Mesendoderm (in vitro differentiated cells): ENCODE results near the gene EPS15.

Experiments used
- DNase-seq: peaks from one replicate; pipeline ENCODE4 v3.0.0; 2013
- H2AK5ac ChIP-seq: 2 replicates; pipeline ENCODE4 v1.6.1; 2013; ENCODE audit warnings: low read length, inconsistent platforms
- H2BK120ac ChIP-seq: 2 replicates; pipeline ENCODE4 v1.6.1; 2013; ENCODE audit warnings: low read depth, mild to moderate bottlenecking, low read length, moderate library complexity, mixed read lengths
- H2BK15ac ChIP-seq: replicated peaks from 2 replicates; pipeline ENCODE4 v1.6.1; 2013; ENCODE audit warnings: low read depth, mild to moderate bottlenecking, moderate library complexity
- H2BK5ac ChIP-seq: 2 replicates; pipeline ENCODE4 v1.6.1; 2013; ENCODE audit warnings: low read length, inconsistent platforms
- H3K18ac ChIP-seq: 2 replicates; pipeline ENCODE4 v1.6.1; 2013; ENCODE audit warnings: mild to moderate bottlenecking, low read length, mixed read lengths
- H3K23ac ChIP-seq: one replicate; pipeline ENCODE4 v1.6.1; 2013; ENCODE audit warnings: low read length
- H3K27ac ChIP-seq: 2 replicates; pipeline ENCODE4 v1.5.1; 2013; ENCODE audit warnings: low read depth, mild to moderate bottlenecking, inconsistent platforms, low read length, moderate library complexity
- H3K27me3 ChIP-seq: 2 replicates; pipeline ENCODE4 v1.6.1; 2013; ENCODE audit warnings: low read length, control low read depth, mild to moderate bottlenecking, inconsistent platforms; ENCODE audit not compliant: insufficient read depth, poor library complexity
- H3K36me3 ChIP-seq: 2 replicates; pipeline ENCODE4 v1.6.1; 2013; ENCODE audit warnings: low read length, inconsistent platforms; ENCODE audit not compliant: control insufficient read depth, insufficient read depth
- H3K4ac ChIP-seq: one replicate; pipeline ENCODE4 v1.6.1; 2013; ENCODE audit warnings: low read depth, mild to moderate bottlenecking, low read length, moderate library complexity
- H3K4me1 ChIP-seq: 2 replicates; pipeline ENCODE4 v1.6.1; 2013; ENCODE audit warnings: low read depth, low read length, inconsistent platforms; ENCODE audit not compliant: control insufficient read depth
- H3K4me2 ChIP-seq: 2 replicates; pipeline ENCODE4 v1.6.1; 2013; ENCODE audit warnings: low read length
- H3K4me3 ChIP-seq: 2 replicates; pipeline ENCODE4 v1.5.1; 2013; ENCODE audit warnings: mild to moderate bottlenecking, low read length
- H3K56ac ChIP-seq: one replicate; pipeline ENCODE4 v1.6.1; 2013; ENCODE audit warnings: low read length
- H3K79me1 ChIP-seq: 2 replicates; pipeline ENCODE4 v1.6.1; 2013; ENCODE audit warnings: low read length, inconsistent platforms
- H3K79me2 ChIP-seq: 2 replicates; pipeline ENCODE4 v1.6.1; 2013; ENCODE audit warnings: mild to moderate bottlenecking, low read length; ENCODE audit not compliant: control insufficient read depth, insufficient read depth
- H3K9ac ChIP-seq: 2 replicates; pipeline ENCODE4 v1.6.1; 2013; ENCODE audit warnings: low read length, inconsistent platforms
- H4K5ac ChIP-seq: one replicate; pipeline ENCODE4 v1.6.1; 2013; ENCODE audit warnings: low read length
- H4K8ac ChIP-seq: one replicate; pipeline ENCODE4 v1.6.1; 2013; ENCODE audit warnings: low read depth, mild to moderate bottlenecking, control low read depth, low read length, moderate library complexity
- WGBS: extraction: QIAGEN DNeasy Blood & Tissue Kit; methylation state at CpG from one replicate; pipeline ENCODE4 v1.1.7; 2013; ENCODE audit warnings: low lambda C conversion rate, missing lambda C conversion rate; ENCODE audit not compliant: insufficient coverage; ENCODE audit errors: extremely low coverage; 5-methylcytosine and 5-hydroxymethylcytosine counted together

EPS15 gene

GRCh38 chr1:51331206-51332100 is 187.6 kb downstream of the EPS15 start:
- Histone ChIP-seq H3K9ac (peak overlapping the region; percentile 23), H4K5ac (peak overlapping the region; percentile 3), H3K4me3 (no peak overlapping the region), H2BK120ac (no peak overlapping the region), H3K56ac (peak overlapping the region; percentile 81), H2BK15ac (no peak overlapping the region), H2BK5ac (peak overlapping the region; percentile 15), H4K8ac (no peak overlapping the region), H3K4ac (peak overlapping the region; percentile 28), H3K4me1 (peaks cover 10% of the 10 kb centered on the region), H3K4me2 (no peak overlapping the region), H3K79me2 (no peaks in the 10 kb centered on the region), H3K27me3 (no peaks in the 10 kb centered on the region), H3K18ac (peak overlapping the region; percentile 88), H2AK5ac (no peak overlapping the region), H3K23ac (no peak overlapping the region), H3K79me1 (no peaks in the 10 kb centered on the region), H3K36me3 (no peaks in the 10 kb centered on the region), H3K27ac (no peak overlapping the region)
- WGBS: no CpG with 5 or more reads among the region's 7 CpGs
- DNase-seq: peak; percentile 92

- Histone ChIP-seq H3K4me3 (peak within 1 kb of the TSS; percentile 33), H3K23ac (no peak within 1 kb of the TSS), H3K36me3 (no peaks in the 10 kb centered on the region), H3K4me1 (peaks cover 14% of the 10 kb centered on the region), H2BK15ac (no peak within 1 kb of the TSS), H3K4me2 (peak within 1 kb of the TSS; percentile 83), H4K5ac (peak within 1 kb of the TSS; percentile 3), H4K8ac (no peak within 1 kb of the TSS), H2BK5ac (peak within 1 kb of the TSS; percentile 15), H3K79me2 (no peaks in the 10 kb centered on the region), H3K9ac (peak within 1 kb of the TSS; percentile 62), H3K18ac (peak within 1 kb of the TSS; percentile 88), H3K27me3 (no peaks in the 10 kb centered on the region), H2AK5ac (no peak within 1 kb of the TSS), H2BK120ac (peak within 1 kb of the TSS; percentile 83), H3K4ac (peak within 1 kb of the TSS; percentile 75), H3K79me1 (no peaks in the 10 kb centered on the region), H3K27ac (no peak within 1 kb of the TSS), H3K56ac (peak within 1 kb of the TSS; percentile 81)
- DNase-seq: no peak
- WGBS: no CpG with 5 or more reads among the region's 87 CpGs
Measured at GRCh38 chr1:51330331-51331201, 188.5 kb downstream of the EPS15 start, which contains the start of gene TTC39A. TSS of gene TTC39A (minus strand) at chr1:51330562. CDS start at chr1:51330477, 85 bp downstream.

- H3K36me3 ChIP-seq: no peaks in the 10 kb centered on the region
- peaks cover 14% of the 10 kb centered on the region for H3K4me1 ChIP-seq
- no peak overlapping the region for H2BK5ac ChIP-seq
- H3K23ac ChIP-seq: no peak overlapping the region
- H4K5ac ChIP-seq: no peak overlapping the region
- H3K79me2 ChIP-seq: no peaks in the 10 kb centered on the region
- no peak overlapping the region for H4K8ac ChIP-seq
- peak overlapping the region; percentile 75 for H3K4ac ChIP-seq
- H3K79me1 ChIP-seq: no peaks in the 10 kb centered on the region
- no peak overlapping the region for H3K27ac ChIP-seq
- no peak overlapping the region for H2BK15ac ChIP-seq
- no peak for DNase-seq
- peak overlapping the region; percentile 88 for H3K18ac ChIP-seq
- peak overlapping the region; percentile 23 for H2AK5ac ChIP-seq
- H3K56ac ChIP-seq: peak overlapping the region; percentile 81
- H3K4me3 ChIP-seq: no peak overlapping the region
- no CpG with 5 or more reads among the region's 26 CpGs for WGBS
- no peak overlapping the region for H2BK120ac ChIP-seq
- peak overlapping the region; percentile 18 for H3K4me2 ChIP-seq
- H3K9ac ChIP-seq: peak overlapping the region; percentile 44
- no peaks in the 10 kb centered on the region for H3K27me3 ChIP-seq
Measured at GRCh38 chr1:51329443-51330325, 189.4 kb downstream of the EPS15 start.

DNA sequence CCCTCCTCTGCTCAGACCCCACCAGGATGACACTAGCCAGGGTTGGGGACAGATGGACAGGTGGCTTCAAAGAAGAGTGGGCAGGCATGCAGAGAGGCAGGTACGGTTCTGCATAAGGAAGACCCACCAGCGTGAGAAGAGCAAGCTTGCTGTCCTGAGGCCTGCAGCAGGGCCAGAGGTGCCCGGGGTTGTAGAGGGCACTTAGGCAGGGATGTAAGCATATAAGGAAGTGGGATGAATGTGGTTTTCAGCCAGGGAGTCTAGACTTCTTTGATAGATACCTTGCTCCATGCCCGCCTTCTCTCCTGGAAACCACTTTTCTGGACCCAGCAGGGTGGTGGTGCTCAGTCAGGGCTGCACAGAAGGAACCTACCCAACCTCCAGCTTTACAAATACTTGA is 190.1 kb downstream of the EPS15 start:
- Histone ChIP-seq H3K27me3 (no peaks in the 10 kb centered on the region), H3K56ac (no peak overlapping the region), H3K23ac (peak overlapping the region; percentile 48), H3K18ac (no peak overlapping the region), H3K4me1 (peaks cover 14% of the 10 kb centered on the region), H3K4me2 (no peak overlapping the region), H4K8ac (no peak overlapping the region), H3K79me2 (no peaks in the 10 kb centered on the region), H3K4me3 (no peak overlapping the region), H3K27ac (no peak overlapping the region), H3K4ac (no peak overlapping the region), H2AK5ac (no peak overlapping the region), H3K9ac (no peak overlapping the region), H3K79me1 (no peaks in the 10 kb centered on the region), H2BK5ac (no peak overlapping the region), H2BK15ac (no peak overlapping the region), H3K36me3 (no peaks in the 10 kb centered on the region), H4K5ac (no peak overlapping the region), H2BK120ac (no peak overlapping the region)
- no CpG with 5 or more reads among the region's 4 CpGs for WGBS
- DNase-seq: no peak

GRCh38 chr1:51328279-51328678 is 190.8 kb downstream of the EPS15 start:
- Histone ChIP-seq H4K5ac (no peak overlapping the region), H3K9ac (no peak overlapping the region), H3K4me1 (peaks cover 14% of the 10 kb centered on the region), H3K79me2 (no peaks in the 10 kb centered on the region), H2AK5ac (no peak overlapping the region), H3K4me2 (no peak overlapping the region), H3K23ac (no peak overlapping the region), H3K56ac (no peak overlapping the region), H3K4ac (no peak overlapping the region), H2BK15ac (no peak overlapping the region), H3K4me3 (no peak overlapping the region), H4K8ac (no peak overlapping the region), H2BK120ac (no peak overlapping the region), H3K27me3 (no peaks in the 10 kb centered on the region), H3K36me3 (no peaks in the 10 kb centered on the region), H3K79me1 (no peaks in the 10 kb centered on the region), H3K27ac (no peak overlapping the region), H2BK5ac (no peak overlapping the region), H3K18ac (no peak overlapping the region)
- no CpG with 5 or more reads among the region's 3 CpGs for WGBS
- no peak for DNase-seq
